GM19468 (cell line): Measurements from ENCODE around the gene PMEL.
A peak's percentile ranks its signal among the peaks of the same experiment; 100 is the strongest.
"Not testable (repeated sequence)": the region's sequence is repeated elsewhere in the genome, so short reads cannot be mapped to it uniquely, and the experiment has no call there.

Experiments
- ATAC-seq: cut with Tn5 transposase; IDR thresholded peaks from one replicate; pipeline ENCODE4 v1.9.1; 2021; ENCODE audit warnings: mild to moderate bottlenecking, moderate library complexity, moderate number of reproducible peaks; ENCODE audit not compliant: unreplicated experiment; ENCODE audit errors: extremely low read depth

PMEL gene

DNA sequence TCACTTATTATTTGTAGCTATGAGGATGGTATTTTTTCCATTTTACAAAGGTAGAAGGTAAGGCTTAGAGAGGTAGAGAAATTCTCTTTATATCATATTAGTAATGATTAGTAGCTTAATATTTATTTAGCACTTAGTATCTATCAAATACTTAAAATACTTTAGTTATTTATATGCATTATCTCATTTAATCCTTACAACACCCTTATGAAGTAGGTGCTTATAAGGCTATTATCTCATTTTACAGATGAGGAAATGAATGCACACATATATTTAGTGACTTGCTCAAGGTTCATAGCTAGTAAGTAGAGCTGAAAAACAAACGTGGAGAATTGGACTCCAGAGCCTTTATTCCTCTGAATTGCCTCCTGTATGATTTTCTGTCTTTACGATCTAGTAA is 19.0 kb upstream of the PMEL start:
- ATAC-seq = no peak

- no peak for ATAC-seq
Observed at GRCh38 chr12:55983232-55983842, 17.5 kb upstream of the PMEL start.

DNA sequence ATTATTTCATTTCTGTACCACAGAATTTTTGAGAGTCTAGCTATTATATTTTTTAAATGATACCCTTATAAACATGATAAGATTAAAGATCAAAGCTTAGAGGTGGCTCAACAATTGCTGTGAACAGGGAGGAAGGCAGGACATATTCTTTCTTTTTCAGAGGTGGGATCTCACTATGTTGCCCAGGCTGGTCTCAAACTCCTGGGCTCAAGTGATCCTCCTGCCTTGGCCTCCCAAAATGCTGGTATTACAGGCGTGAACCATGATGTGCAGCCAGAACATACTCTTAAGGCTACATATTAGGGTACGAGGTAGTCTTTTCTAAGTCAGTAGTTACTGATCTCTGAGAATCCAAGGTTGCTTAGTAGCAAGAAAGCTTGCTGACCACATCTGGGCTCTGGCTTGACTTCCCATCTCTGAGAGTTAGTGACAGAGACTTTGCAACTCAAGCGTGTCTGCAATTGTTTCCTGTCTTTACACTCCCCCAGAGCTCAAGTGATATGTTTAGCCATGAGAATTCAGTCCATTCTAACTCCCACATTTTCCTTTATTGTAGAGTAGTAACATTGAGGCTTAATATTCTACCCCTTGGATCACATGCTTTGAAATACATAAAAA is 16.6 kb upstream of the PMEL start:
- peak; percentile 63 for ATAC-seq

DNA sequence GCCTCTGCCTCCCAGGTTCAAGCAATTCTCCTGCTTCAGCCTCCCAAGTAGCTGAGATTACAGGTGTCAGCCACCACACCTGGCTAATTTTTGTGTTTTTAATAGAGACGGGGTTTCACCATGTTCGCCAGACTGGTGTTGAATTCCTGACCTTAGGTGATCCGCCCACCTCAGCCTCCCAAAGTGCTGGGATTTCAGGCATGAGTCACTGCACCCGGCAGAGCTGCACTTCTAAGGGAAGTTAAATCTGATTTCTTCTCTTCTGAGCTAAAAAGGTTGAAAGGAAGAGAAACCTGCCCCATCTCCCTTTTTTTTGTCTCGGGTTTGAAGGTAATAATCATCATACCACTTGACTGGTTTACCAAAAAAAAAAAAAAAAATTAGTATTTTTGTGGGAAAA is 16.0 kb upstream of the PMEL start:
- not testable (repeated sequence) for ATAC-seq

- ATAC-seq = no peak
Observed at GRCh38 chr12:55979069-55979468, 13.2 kb upstream of the PMEL start.

DNA sequence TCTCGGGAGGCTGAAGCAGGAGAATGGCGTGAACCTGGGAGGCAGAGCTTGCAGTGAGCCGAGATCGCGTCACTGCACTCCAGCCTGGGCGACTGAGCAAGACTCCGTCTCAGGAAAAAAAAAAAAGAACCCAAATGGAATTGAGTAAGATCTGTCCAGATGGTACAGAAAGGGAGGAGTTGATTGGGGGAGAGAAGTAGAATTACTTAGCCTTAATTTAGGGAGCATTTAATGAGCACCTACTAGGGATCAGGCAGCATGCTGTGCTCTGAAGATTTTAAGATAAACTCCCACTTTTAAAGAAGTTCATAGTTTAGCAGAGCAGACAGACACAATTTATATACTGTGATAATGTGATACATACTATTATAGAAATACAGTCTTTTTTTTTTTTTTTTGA is 12.6 kb upstream of the PMEL start:
- no peak for ATAC-seq

- ATAC-seq = no peak
Observed at GRCh38 chr12:55974308-55974730, 8.5 kb upstream of the PMEL start.

- peak; percentile 87 for ATAC-seq
Observed at GRCh38 chr12:55973599-55974307, 7.9 kb upstream of the PMEL start, which contains the start of gene RAB5B. RAB5B (plus strand) TSS chr12:55974078; CDS start chr12:55986961, 12,883 bp downstream.

GRCh38 chr12:55972911-55973598 is 7.2 kb upstream of the PMEL start:
- no peak for ATAC-seq

GRCh38 chr12:55972456-55972855 is 6.6 kb upstream of the PMEL start:
- ATAC-seq = no peak

GRCh38 chr12:55972042-55972441 is 6.2 kb upstream of the PMEL start:
- ATAC-seq = no peak

- ATAC-seq = no peak
Observed at GRCh38 chr12:55970775-55971174, 4.9 kb upstream of the PMEL start.

- no peak for ATAC-seq
Observed at GRCh38 chr12:55969356-55969755, 3.5 kb upstream of the PMEL start.

GRCh38 chr12:55966408-55967281 is 803 bp upstream of the PMEL start, which contains the start of gene CDK2:
CDK2 (plus strand) TSS chr12:55966830; CDS start chr12:55967009, 179 bp downstream.
- peak; percentile 91 for ATAC-seq

DNA sequence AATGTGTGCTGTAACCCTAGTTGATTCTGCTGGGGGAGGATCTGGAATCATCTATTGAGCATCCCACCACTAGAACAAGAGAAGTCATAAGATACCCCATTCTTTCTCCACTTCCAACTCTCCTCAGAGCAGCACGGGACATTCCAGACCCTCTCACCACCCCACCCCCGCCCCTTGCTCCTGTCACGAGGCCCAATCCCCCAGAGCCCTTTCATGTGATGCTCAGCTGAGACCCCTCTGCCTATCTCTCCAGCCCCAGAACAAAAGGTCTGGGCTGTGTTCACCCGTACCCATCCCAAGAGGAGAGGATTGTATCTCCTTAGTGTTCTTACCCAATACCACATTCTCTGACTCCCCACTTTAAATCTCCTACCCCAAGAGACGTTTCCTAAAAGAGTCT is 602 bp downstream of the PMEL start:
- no peak for ATAC-seq

DNA sequence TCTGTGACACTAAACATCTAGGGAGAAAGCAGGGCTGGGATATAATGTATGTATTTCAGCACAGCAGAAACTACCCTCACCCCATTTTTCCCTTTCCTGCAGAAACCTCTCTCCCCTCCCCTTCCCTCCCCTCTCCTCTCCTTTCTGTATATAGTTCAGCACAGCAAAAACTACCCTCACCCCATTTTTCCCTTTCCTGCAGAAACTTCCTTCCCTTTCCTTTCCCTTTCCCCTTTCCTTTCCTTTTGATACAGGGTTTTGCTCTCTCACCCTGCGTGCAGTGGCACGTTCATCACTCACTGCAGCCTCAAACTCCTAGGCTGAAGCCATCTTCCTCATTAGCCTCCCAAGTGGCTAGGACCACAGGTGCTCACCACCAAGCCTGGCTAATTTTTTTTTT is 2.1 kb downstream of the PMEL start:
- no peak for ATAC-seq

- ATAC-seq = no peak
Observed at GRCh38 chr12:55957106-55957859, 8.6 kb downstream of the PMEL start.

DNA sequence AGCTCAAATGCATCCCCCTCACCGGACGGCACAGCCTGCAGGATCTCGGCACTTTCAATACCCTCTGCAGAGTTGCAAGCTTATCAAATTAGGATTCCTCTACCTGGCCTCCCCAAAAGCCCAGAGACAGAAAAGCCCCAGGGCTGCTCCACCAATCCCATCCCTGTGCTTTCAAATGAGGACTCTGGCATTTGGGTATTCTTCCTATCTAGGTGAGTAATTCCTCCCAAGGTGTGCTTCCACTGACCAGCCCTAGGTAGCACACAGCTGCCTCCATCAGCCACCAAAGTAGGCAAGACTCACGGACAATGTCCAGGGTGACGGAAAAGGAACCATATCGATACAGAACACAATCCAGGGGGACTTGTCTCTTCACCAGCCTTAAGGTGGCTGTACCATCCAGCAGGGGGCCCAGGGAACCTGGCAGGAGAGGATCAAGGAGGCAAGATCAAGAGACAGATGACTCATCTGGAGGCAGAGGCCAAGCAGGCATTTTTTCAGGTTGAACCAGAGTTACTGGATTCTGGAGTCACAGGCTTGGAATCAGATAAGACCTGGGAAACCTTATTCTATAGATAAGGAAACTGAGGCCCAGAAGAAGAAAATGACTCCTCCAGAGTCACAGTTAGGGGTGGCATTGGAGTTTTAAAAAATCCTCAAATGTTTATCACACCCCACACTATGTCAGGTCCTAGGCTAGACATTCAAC is 9.9 kb downstream of the PMEL start:
- no peak for ATAC-seq

DNA sequence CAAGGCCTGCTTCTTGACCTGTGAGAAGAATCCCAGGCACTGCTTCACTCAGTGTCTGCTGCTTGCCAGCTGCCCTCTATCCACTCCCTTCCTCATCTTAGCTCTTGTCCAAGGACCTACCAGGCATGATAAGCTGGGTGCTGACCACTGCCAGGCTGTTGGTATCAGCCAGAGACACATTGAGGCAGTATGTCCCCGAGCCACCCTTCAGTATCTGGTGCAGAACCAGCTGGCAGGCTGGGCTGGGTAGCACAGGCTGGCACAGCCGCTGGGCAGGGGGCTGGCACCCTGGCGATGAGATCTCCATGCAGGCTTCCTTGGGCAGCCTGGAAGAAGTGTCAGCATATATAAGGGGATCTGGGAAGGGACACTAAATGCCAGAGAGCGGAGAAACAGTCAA is 10.5 kb downstream of the PMEL start:
- no peak for ATAC-seq
